ENCODE measurements around the gene MAP1LC3B2. TPM values are rescaled to one million over a fixed set of nuclear protein-coding genes. Genes with fewer than 3 reads are reported as not detected.

Gene MAP1LC3B2
- total RNA-seq, 1 experiment from 2014 or later: 2.2 TPM

GRCh38 chr12:116551952-116552772 lies 7.0 kb upstream of the MAP1LC3B2 start:
- ChIA-PET CTCF (no interaction called here), POLR2A (no interaction called here)
- ATAC-seq (no peak), DNase-seq (ENCODE audit: low spot score) (no peak)
- Mint-ChIP-seq H3K27ac (no peak overlapping the region), H3K36me3 (no peaks in the 10 kb centered on the region), H3K27me3 (ENCODE audit: low read depth) (no peaks in the 10 kb centered on the region), H3K4me1 (peaks cover 6% of the 10 kb centered on the region), H3K4me3 (no peak overlapping the region), H3K9me3 (0 out of 2 replicates have a peak, but pooled peaks cover 3% of the 10 kb centered on the region)
- TF ChIP-seq ZNF416 (CRISPR knock-in tag; IDR thresholded peaks at IDR 0.05): no peak
- no peak for TF ChIP-seq SMAD3 (CRISPR knock-in tag; IDR thresholded peaks at IDR 0.05; ENCODE audit: borderline replicate concordance)
- TF ChIP-seq ATF1 (CRISPR knock-in tag; IDR thresholded peaks at IDR 0.05): no peak

- Mint-ChIP-seq H3K9me3 (0 out of 2 replicates have a peak, but pooled peaks cover 3% of the 10 kb centered on the region), H3K27ac (no peak overlapping the region), H3K4me3 (no peak overlapping the region), H3K4me1 (peaks cover 4% of the 10 kb centered on the region), H3K27me3 (ENCODE audit: low read depth) (no peaks in the 10 kb centered on the region), H3K36me3 (no peaks in the 10 kb centered on the region)
- no peak for ATAC-seq
- ChIA-PET CTCF (no interaction called here), POLR2A (no interaction called here)
- TF ChIP-seq, protein P1, sequence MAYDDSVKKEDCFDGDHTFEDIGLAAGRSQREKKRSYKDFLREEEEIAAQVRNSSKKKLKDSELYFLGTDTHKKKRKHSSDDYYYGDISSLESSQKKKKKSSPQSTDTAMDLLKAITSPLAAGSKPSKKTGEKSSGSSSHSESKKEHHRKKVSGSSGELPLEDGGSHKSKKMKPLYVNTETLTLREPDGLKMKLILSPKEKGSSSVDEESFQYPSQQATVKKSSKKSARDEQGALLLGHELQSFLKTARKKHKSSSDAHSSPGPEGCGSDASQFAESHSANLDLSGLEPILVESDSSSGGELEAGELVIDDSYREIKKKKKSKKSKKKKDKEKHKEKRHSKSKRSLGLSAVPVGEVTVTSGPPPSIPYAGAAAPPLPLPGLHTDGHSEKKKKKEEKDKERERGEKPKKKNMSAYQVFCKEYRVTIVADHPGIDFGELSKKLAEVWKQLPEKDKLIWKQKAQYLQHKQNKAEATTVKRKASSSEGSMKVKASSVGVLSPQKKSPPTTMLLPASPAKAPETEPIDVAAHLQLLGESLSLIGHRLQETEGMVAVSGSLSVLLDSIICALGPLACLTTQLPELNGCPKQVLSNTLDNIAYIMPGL (CRISPR knock-in tag; IDR thresholded peaks at IDR 0.05): no peak
- TF ChIP-seq MXD4 (CRISPR knock-in tag; IDR thresholded peaks at IDR 0.05; ENCODE audit: borderline replicate concordance) (no peak), FOXK1 (CRISPR knock-in tag; IDR thresholded peaks at IDR 0.05) (no peak), TEAD4 (CRISPR knock-in tag; IDR thresholded peaks at IDR 0.05) (no peak), CBFB (CRISPR knock-in tag; IDR thresholded peaks at IDR 0.05; ENCODE audit: low read depth) (no peak), E2F5 (CRISPR knock-in tag; IDR thresholded peaks at IDR 0.05) (no peak), JAZF1 (CRISPR knock-in tag; IDR thresholded peaks at IDR 0.05) (no peak), ZNF263 (CRISPR knock-in tag; IDR thresholded peaks at IDR 0.05; ENCODE audit: low read depth) (no peak), ZNF425 (CRISPR knock-in tag; conservative IDR thresholded peaks at IDR 0.05) (no peak), ZNF138 (CRISPR knock-in tag; conservative IDR thresholded peaks at IDR 0.05) (no peak), IRF2 (CRISPR knock-in tag; IDR thresholded peaks at IDR 0.05; ENCODE audit: borderline replicate concordance, low read depth) (no peak)
- TF ChIP-seq, protein P2, sequence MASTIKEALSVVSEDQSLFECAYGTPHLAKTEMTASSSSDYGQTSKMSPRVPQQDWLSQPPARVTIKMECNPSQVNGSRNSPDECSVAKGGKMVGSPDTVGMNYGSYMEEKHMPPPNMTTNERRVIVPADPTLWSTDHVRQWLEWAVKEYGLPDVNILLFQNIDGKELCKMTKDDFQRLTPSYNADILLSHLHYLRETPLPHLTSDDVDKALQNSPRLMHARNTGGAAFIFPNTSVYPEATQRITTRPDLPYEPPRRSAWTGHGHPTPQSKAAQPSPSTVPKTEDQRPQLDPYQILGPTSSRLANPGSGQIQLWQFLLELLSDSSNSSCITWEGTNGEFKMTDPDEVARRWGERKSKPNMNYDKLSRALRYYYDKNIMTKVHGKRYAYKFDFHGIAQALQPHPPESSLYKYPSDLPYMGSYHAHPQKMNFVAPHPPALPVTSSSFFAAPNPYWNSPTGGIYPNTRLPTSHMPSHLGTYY (CRISPR knock-in tag; IDR thresholded peaks at IDR 0.05): no peak
- DNase-seq (ENCODE audit: low spot score): no peak
These were observed 6.3 kb upstream of the MAP1LC3B2 start for GRCh38 chr12:116552773-116553373.

Measured in WTC11 (cell line).